Activated CD4-positive, alpha-beta memory T cell treated with anti-CD3 and anti-CD28 coated beads, Interleukin-2, amount 10 ng/mL, durations not matched to agents 7 days and 5 days (primary cell): ENCODE results near the gene XYLT1. TPM values are rescaled to one million over a fixed set of nuclear protein-coding genes. Genes with fewer than 3 reads are reported as not detected.
A peak's percentile ranks its signal among the peaks of the same experiment; 100 is the strongest.

ENCODE experiments used
- CTCF ChIA-PET: fragments of 350-600 bp; sonication (Branson Sonifier 250); formaldehyde crosslinking; loops from one replicate; lab custom pipeline; 2021; ENCODE audit warnings: antibody characterized with exemption, inconsistent platforms; lab: Charles Lee
- POLR2A ChIA-PET: fragments of 350-600 bp; sonication (Branson Sonifier 250); formaldehyde crosslinking; loops from one replicate; lab custom pipeline; 2021; ENCODE audit warnings: antibody characterized with exemption; lab: Charles Lee
- DNase-seq: peaks from one replicate; pipeline ENCODE4 v3.0.0-alpha.2; 2020
- H3K27ac Mint-ChIP-seq: one replicate; pipeline ENCODE4 v1.8.0; 2021; ENCODE audit warnings: mild to moderate bottlenecking, mixed read lengths
- H3K27me3 Mint-ChIP-seq: one replicate; pipeline ENCODE4 v1.8.0; 2021; ENCODE audit warnings: mixed read lengths
- H3K36me3 Mint-ChIP-seq: one replicate; pipeline ENCODE4 v1.8.0; 2021; ENCODE audit warnings: low read depth, mixed read lengths
- H3K4me1 Mint-ChIP-seq: one replicate; pipeline ENCODE4 v1.8.0; 2021; ENCODE audit warnings: mixed read lengths
- H3K4me3 Mint-ChIP-seq: one replicate; pipeline ENCODE4 v1.8.0; 2021; ENCODE audit warnings: mild to moderate bottlenecking, mixed read lengths
- H3K9me3 Mint-ChIP-seq: one replicate; pipeline ENCODE4 v1.8.0; 2021; ENCODE audit warnings: mixed read lengths
- total RNA-seq, 2 experiments: library from RNA; stranded (reverse); gene quantifications; one replicate each; pipeline ENCODE4 v1.2.3, GENCODE V29; 2021

XYLT1 gene
- total RNA-seq, 2 experiments from 2014 or later = 30.2 to 34.9 TPM

- H3K9me3 Mint-ChIP-seq = no peaks in the 10 kb centered on the region
- peaks cover 39% of the 10 kb centered on the region for H3K4me1 Mint-ChIP-seq
- CTCF ChIA-PET = interaction anchor here (1.1 kb wide), 2 partner anchors 53 to 102 kb away, joined by 5 read pairs; no protein-coding TSS in a partner anchor
- DNase-seq = peak; percentile 53
- H3K36me3 Mint-ChIP-seq = no peaks in the 10 kb centered on the region
- POLR2A ChIA-PET = interaction anchor here (0.5 to 1.3 kb wide), 2 partner anchors 57 to 107 kb away, joined by 3 read pairs; no protein-coding TSS in a partner anchor
- no peak overlapping the region for H3K4me3 Mint-ChIP-seq
- no peak overlapping the region for H3K27ac Mint-ChIP-seq
- peaks cover 22% of the 10 kb centered on the region for H3K27me3 Mint-ChIP-seq
These were observed 5.9 kb upstream of the XYLT1 start for GRCh38 chr16:17476414-17477259.

GRCh38 chr16:17475104-17475503 lies 4.3 kb upstream of the XYLT1 start:
- H3K27ac Mint-ChIP-seq = peak overlapping the region; percentile 79

GRCh38 chr16:17474572-17474971 lies 3.8 kb upstream of the XYLT1 start:
- H3K36me3 Mint-ChIP-seq = peaks cover 3% of the 10 kb centered on the region
- peak overlapping the region; percentile 79 for H3K27ac Mint-ChIP-seq
- peaks cover 45% of the 10 kb centered on the region for H3K4me1 Mint-ChIP-seq
- DNase-seq = no peak
- peaks cover 8% of the 10 kb centered on the region for H3K27me3 Mint-ChIP-seq
- POLR2A ChIA-PET = interaction anchor here (0.9 to 2.4 kb wide), 7 partner anchors 25 to 280 kb away, joined by 3 to 14 read pairs (median 3); no protein-coding TSS in a partner anchor
- H3K4me3 Mint-ChIP-seq = peak overlapping the region; percentile 46
- CTCF ChIA-PET = interaction anchor here (0.6 to 2.2 kb wide), 8 partner anchors 12 to 281 kb away, joined by 3 to 9 read pairs (median 4); no protein-coding TSS in a partner anchor
- H3K9me3 Mint-ChIP-seq = no peaks in the 10 kb centered on the region

More at GRCh38 chr16:17475104-17475503, 4.3 kb upstream of the XYLT1 start:
- Mint-ChIP-seq H3K36me3 (no peaks in the 10 kb centered on the region), H3K4me3 (peak overlapping the region; percentile 46), H3K27me3 (peaks cover 10% of the 10 kb centered on the region), H3K9me3 (no peaks in the 10 kb centered on the region), H3K4me1 (peaks cover 41% of the 10 kb centered on the region)
- ChIA-PET CTCF (interaction anchor here (0.6 to 2.2 kb wide), 6 partner anchors 12 to 282 kb away, joined by 4 to 9 read pairs (median 4); no protein-coding TSS in a partner anchor), POLR2A (interaction anchor here (1.0 to 2.4 kb wide), 3 partner anchors 26 to 280 kb away, joined by 3 to 14 read pairs (median 3); no protein-coding TSS in a partner anchor)
- DNase-seq = peak; percentile 36

GRCh38 chr16:17474037-17474436 lies 3.3 kb upstream of the XYLT1 start:
- H3K27ac Mint-ChIP-seq = peak overlapping the region; percentile 79
- H3K9me3 Mint-ChIP-seq = no peaks in the 10 kb centered on the region
- peak overlapping the region; percentile 46 for H3K4me3 Mint-ChIP-seq
- peaks cover 50% of the 10 kb centered on the region for H3K4me1 Mint-ChIP-seq
- peaks cover 8% of the 10 kb centered on the region for H3K36me3 Mint-ChIP-seq
- ChIA-PET POLR2A (interaction anchor here (0.9 to 2.4 kb wide), 6 partner anchors 25 to 169 kb away, joined by 3 to 14 read pairs (median 3); no protein-coding TSS in a partner anchor), CTCF (interaction anchor here (0.6 to 2.2 kb wide), 7 partner anchors 13 to 280 kb away, joined by 3 to 9 read pairs (median 4); no protein-coding TSS in a partner anchor)
- no peak for DNase-seq
- H3K27me3 Mint-ChIP-seq = peaks cover 8% of the 10 kb centered on the region

GRCh38 chr16:17471719-17472461 lies 1.1 kb upstream of the XYLT1 start:
- H3K27me3 Mint-ChIP-seq = peaks cover 2% of the 10 kb centered on the region
- POLR2A ChIA-PET = interaction anchor here (1.4 to 4.9 kb wide), 3 partner anchors 124 to 237 kb away, joined by 4 to 21 read pairs (median 15); no protein-coding TSS in a partner anchor
- peaks cover 68% of the 10 kb centered on the region for H3K4me1 Mint-ChIP-seq
- H3K36me3 Mint-ChIP-seq = peaks cover 28% of the 10 kb centered on the region
- peak overlapping the region; percentile 62 for H3K4me3 Mint-ChIP-seq
- no peak for DNase-seq
- CTCF ChIA-PET = no interaction called here
- no peak overlapping the region for H3K27ac Mint-ChIP-seq
- H3K9me3 Mint-ChIP-seq = no peaks in the 10 kb centered on the region

- peaks cover 68% of the 10 kb centered on the region for H3K4me1 Mint-ChIP-seq
- POLR2A ChIA-PET = interaction anchor here (1.2 to 4.9 kb wide), 7 partner anchors 21 to 128 kb away, joined by 3 to 21 read pairs (median 8); no protein-coding TSS in a partner anchor
- no peak for DNase-seq
These were observed 415 bp downstream of the XYLT1 start for GRCh38 chr16:17470182-17470907.

GRCh38 chr16:17469741-17470181 lies 999 bp downstream of the XYLT1 start:
- Mint-ChIP-seq H3K9me3 (no peaks in the 10 kb centered on the region), H3K27ac (peak overlapping the region; percentile 77), H3K27me3 (no peaks in the 10 kb centered on the region), H3K36me3 (peaks cover 45% of the 10 kb centered on the region), H3K4me1 (peaks cover 63% of the 10 kb centered on the region), H3K4me3 (peak overlapping the region; percentile 77)
- POLR2A ChIA-PET = interaction anchor here (0.8 to 4.9 kb wide), 9 partner anchors 17 to 128 kb away, joined by 3 to 21 read pairs (median 4); no protein-coding TSS in a partner anchor
- CTCF ChIA-PET = interaction anchor here (0.9 to 3.3 kb wide), 5 partner anchors 53 to 275 kb away, joined by 3 to 16 read pairs (median 3); no protein-coding TSS in a partner anchor
- peak; percentile 31 for DNase-seq

More at GRCh38 chr16:17470182-17470907, 415 bp downstream of the XYLT1 start:
- H3K36me3 Mint-ChIP-seq = peaks cover 42% of the 10 kb centered on the region
- CTCF ChIA-PET = interaction anchor here (0.9 to 1.6 kb wide), 4 partner anchors 111 to 275 kb away, joined by 3 to 4 read pairs (median 3); no protein-coding TSS in a partner anchor
- no peaks in the 10 kb centered on the region for H3K27me3 Mint-ChIP-seq
- no peaks in the 10 kb centered on the region for H3K9me3 Mint-ChIP-seq
- peak overlapping the region; percentile 77 for H3K4me3 Mint-ChIP-seq
- H3K27ac Mint-ChIP-seq = peak overlapping the region; percentile 77

- peak overlapping the region; percentile 77 for H3K27ac Mint-ChIP-seq
- CTCF ChIA-PET = interaction anchor here (0.9 to 3.3 kb wide), 8 partner anchors 53 to 274 kb away, joined by 3 to 16 read pairs (median 4); no protein-coding TSS in a partner anchor
- peaks cover 45% of the 10 kb centered on the region for H3K36me3 Mint-ChIP-seq
- POLR2A ChIA-PET = interaction anchor here (0.8 to 4.9 kb wide), 10 partner anchors 16 to 127 kb away, joined by 3 to 21 read pairs (median 4); no protein-coding TSS in a partner anchor
- H3K4me3 Mint-ChIP-seq = peak overlapping the region; percentile 77
- H3K4me1 Mint-ChIP-seq = peaks cover 57% of the 10 kb centered on the region
- no peaks in the 10 kb centered on the region for H3K27me3 Mint-ChIP-seq
- DNase-seq = no peak
- H3K9me3 Mint-ChIP-seq = no peaks in the 10 kb centered on the region
These were observed 1.6 kb downstream of the XYLT1 start for GRCh38 chr16:17469011-17469740.

GRCh38 chr16:17468611-17469010 lies 2.1 kb downstream of the XYLT1 start:
- H3K9me3 Mint-ChIP-seq = no peaks in the 10 kb centered on the region
- ChIA-PET CTCF (interaction anchor here (1.1 to 3.3 kb wide), 6 partner anchors 52 to 259 kb away, joined by 3 to 16 read pairs (median 4); no protein-coding TSS in a partner anchor), POLR2A (interaction anchor here (1.2 to 4.9 kb wide), 6 partner anchors 16 to 127 kb away, joined by 3 to 21 read pairs (median 10); no protein-coding TSS in a partner anchor)
- H3K4me3 Mint-ChIP-seq = peak overlapping the region; percentile 77
- H3K4me1 Mint-ChIP-seq = peaks cover 55% of the 10 kb centered on the region
- no peaks in the 10 kb centered on the region for H3K27me3 Mint-ChIP-seq
- no peak overlapping the region for H3K27ac Mint-ChIP-seq
- H3K36me3 Mint-ChIP-seq = peaks cover 49% of the 10 kb centered on the region
- DNase-seq = no peak

GRCh38 chr16:17467923-17468540 lies 2.7 kb downstream of the XYLT1 start:
- H3K9me3 Mint-ChIP-seq = no peaks in the 10 kb centered on the region
- no peaks in the 10 kb centered on the region for H3K27me3 Mint-ChIP-seq
- DNase-seq = peak; percentile 52
- peak overlapping the region; percentile 77 for H3K4me3 Mint-ChIP-seq
- H3K27ac Mint-ChIP-seq = no peak overlapping the region
- H3K4me1 Mint-ChIP-seq = peaks cover 55% of the 10 kb centered on the region
- ChIA-PET CTCF (interaction anchor here (0.7 to 3.3 kb wide), 16 partner anchors 19 to 606 kb away, joined by 3 to 16 read pairs (median 4); no protein-coding TSS in a partner anchor), POLR2A (interaction anchor here (0.9 to 4.9 kb wide), 7 partner anchors 10 to 190 kb away, joined by 3 to 21 read pairs (median 6); no protein-coding TSS in a partner anchor)
- H3K36me3 Mint-ChIP-seq = peaks cover 54% of the 10 kb centered on the region
